Measurements from ENCODE around the gene MLLT3.

DNA sequence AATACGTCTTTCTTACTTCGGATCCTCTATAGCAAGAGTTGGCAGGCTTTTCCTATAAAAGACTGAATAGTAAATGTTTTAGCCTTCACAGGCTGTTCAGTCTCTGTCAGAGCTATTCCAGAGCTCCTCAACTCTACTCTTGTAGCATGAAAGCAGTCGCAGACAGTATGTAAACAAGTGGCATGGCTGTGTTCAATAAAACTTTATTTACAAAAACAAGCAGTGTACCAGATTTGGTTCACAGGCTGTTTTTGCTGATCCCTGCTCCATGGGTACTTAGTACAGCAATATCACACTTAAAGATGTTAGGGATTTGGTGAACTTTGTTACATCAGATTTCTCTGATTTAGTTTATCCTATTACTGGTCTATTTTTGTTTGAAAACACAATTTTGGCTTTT, 235.2 kb downstream of the MLLT3 start:
- no peak for TF ChIP-seq EZH2 (optimal IDR thresholded peaks at IDR 0.05; ENCODE audit: low read depth, low read length)
- TF ChIP-seq, protein P1, sequence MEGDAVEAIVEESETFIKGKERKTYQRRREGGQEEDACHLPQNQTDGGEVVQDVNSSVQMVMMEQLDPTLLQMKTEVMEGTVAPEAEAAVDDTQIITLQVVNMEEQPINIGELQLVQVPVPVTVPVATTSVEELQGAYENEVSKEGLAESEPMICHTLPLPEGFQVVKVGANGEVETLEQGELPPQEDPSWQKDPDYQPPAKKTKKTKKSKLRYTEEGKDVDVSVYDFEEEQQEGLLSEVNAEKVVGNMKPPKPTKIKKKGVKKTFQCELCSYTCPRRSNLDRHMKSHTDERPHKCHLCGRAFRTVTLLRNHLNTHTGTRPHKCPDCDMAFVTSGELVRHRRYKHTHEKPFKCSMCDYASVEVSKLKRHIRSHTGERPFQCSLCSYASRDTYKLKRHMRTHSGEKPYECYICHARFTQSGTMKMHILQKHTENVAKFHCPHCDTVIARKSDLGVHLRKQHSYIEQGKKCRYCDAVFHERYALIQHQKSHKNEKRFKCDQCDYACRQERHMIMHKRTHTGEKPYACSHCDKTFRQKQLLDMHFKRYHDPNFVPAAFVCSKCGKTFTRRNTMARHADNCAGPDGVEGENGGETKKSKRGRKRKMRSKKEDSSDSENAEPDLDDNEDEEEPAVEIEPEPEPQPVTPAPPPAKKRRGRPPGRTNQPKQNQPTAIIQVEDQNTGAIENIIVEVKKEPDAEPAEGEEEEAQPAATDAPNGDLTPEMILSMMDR (IDR thresholded peaks at IDR 0.05; ENCODE audit: low read length) = no peak

Measured in MM.1S (cell line).